GM21423 (cell line): ENCODE data around the gene TCF23.
"Not testable (repeated sequence)": the region's sequence is repeated elsewhere in the genome, so short reads cannot be mapped to it uniquely, and the experiment has no call there.

ENCODE experiments used
- ATAC-seq: cut with Tn5 transposase; IDR thresholded peaks from one replicate; pipeline ENCODE4 v1.9.1; 2021; ENCODE audit warnings: mild to moderate bottlenecking, moderate library complexity; ENCODE audit not compliant: unreplicated experiment

Gene TCF23

GRCh38 chr2:27184115-27184514 is 35.3 kb downstream of the TCF23 start:
- ATAC-seq = no peak

DNA sequence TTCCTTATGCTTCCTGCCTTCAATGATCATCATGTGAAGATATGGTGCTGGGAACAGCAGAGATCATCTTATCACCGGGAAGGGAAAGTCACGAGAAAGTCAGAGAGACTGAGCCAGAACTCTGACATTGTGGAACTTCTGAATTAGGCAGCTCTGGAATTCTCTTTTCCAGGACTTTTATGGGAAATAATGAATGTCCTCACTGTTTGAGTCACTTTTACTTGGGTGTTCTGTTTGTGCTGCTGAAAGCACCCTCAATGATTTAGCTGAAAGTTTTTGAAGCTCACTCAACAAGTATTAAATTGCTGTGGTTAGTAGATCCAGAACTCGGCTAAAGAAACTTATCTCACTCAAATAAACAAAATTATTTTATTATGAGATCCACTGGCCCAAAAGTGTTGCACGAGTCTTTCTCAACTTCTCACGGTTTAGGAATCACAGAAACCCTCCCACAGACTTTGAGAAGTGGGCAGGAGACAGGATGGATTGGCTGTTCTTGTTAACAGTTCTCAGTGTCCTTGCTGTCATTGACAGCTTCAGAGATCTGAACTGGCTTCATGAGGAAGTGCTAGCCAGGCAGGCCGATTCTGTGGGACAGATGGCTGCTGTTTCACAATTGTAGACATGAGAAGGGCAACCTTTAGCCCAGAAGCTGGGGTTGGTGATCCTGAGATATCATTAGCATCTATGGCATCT is 36.7 kb downstream of the TCF23 start:
- ATAC-seq = no peak

DNA sequence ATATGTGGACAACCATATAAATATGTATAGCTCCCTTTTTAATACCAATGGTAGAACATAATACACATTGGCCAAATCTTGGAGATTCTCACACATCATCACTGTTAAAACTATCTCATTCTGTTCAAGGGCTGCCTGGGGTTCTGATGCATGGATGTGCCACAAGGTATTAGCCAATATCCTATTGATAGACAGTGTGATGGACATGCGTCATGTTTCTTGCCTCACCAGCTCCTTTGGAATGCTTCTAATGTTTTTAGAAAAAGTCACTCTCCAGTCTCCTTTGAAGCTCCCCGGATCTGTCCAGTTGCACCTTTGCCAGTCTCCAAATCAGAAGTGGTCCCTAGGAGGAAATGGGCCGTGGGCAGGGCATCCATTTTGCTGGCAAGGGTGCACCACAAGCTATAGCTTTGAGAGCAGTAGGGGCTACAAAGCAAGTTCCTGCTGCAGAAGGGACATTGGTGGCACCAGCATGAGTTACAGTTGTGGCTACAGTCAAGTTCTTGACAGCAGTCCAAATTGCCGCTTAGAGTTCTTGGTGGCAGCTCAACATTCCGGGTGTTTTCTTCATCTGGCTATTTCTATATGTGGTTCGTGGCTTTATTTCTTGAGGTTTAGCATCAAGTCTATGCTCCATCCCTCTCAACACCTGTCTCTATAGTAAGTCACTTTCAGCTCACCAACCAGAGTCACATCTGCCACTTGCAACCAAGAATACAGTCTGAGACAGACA is 38.0 kb downstream of the TCF23 start:
- ATAC-seq = no peak

GRCh38 chr2:27189989-27190388 is 41.2 kb downstream of the TCF23 start:
- ATAC-seq = no peak

- no peak for ATAC-seq
Measured at GRCh38 chr2:27191070-27191829, 42.4 kb downstream of the TCF23 start.

DNA sequence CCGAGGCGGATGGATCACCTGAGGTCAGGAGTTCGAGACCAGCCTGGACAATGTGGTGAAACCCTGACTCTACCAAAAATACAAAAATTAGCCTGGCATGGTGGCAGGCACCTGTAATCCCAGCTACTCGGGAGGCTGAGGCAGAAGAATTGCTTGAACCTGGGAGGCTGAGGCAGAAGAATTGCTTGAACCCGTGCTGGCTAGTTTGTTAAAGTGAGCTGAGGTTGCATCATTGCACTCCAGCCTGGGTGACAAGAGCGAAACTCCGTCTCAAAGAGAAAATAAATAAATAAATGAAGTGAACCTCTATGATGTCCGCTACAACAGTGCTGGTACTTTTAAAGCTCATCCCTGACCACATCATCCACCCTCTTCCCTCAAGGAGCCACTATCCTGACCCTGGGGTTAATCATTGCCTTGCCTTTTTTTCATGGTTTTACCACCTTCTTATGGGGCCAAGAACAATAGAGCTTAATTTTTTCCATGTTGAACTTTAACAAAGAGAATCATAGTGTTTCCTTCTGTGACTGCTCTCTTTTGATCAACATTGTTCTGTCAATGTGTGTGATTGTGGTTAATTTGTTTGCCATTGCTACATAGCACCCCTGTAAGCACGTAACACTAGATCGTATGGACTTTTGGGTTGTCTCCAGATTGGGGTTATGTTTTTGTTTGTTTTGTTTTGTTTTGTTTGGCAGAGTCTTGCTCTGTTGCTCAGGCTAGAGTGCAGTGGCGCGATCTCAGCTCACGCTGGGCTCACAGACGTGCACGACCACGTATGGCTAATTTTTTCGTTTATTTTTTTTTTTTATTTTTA is 45.9 kb downstream of the TCF23 start:
- ATAC-seq = no peak

DNA sequence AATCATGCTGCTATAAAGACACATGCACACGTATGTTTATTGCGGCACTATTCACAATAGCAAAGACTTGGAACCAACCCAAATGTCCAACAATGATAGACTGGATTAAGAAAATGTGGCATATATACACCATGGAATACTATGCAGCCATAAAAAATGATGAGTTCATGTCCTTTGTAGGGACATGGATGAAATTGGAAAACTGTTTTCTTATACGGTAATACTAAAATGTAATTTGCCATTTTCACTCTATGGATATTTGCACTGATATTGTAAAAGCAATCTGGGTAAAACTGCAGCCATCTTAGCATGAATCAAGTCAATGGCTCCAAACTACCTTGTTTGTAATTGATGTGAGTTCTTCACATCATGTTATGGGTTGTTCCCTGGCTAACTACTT is 47.0 kb downstream of the TCF23 start:
- ATAC-seq = not testable (repeated sequence)

DNA sequence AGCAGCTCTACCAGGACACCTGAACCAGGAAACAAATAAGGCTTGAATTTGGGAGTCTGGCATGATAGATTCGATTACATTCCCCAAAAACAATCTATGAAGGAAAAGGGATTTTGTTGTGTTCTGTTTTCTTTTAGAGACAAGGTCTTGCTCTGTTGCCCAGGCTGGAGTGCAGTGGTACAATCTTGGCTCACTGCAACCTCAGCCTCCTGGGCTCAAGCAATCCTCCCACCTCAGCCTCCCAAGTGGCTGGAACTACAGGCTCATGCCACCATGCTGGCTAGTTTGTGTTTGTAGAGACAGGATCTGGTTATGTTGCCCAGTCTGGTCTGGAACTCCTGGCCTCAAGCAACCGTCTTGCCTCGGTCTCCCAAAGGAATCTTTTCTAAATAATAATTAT is 49.3 kb downstream of the TCF23 start:
- ATAC-seq = not testable (repeated sequence)

DNA sequence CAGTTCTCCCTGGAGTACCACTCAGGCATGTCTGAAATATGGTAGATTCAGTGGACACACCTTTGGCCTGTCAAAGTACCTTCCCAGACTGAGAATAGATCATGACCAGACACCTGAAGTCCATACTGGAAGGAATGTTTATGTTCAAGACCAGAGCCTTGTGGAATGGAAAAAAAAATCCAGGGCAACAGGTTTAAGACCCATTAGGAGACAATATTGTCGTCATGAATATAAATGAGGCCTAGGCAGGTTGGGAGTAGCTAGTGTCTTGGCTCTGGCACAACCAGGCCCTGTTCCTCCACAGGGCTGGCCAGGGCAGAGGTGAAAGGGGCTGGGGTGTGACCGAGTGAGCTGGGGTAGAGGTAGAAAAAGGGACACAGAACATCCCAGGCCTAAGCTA is 49.8 kb downstream of the TCF23 start:
- no peak for ATAC-seq

GRCh38 chr2:27199241-27199640 is 50.4 kb downstream of the TCF23 start:
- no peak for ATAC-seq

- no peak for ATAC-seq
Measured at GRCh38 chr2:27201675-27202074, 52.9 kb downstream of the TCF23 start.

GRCh38 chr2:27202854-27203253 is 54.0 kb downstream of the TCF23 start:
- no peak for ATAC-seq

- no peak for ATAC-seq
Measured at GRCh38 chr2:27203741-27204140, 54.9 kb downstream of the TCF23 start.

DNA sequence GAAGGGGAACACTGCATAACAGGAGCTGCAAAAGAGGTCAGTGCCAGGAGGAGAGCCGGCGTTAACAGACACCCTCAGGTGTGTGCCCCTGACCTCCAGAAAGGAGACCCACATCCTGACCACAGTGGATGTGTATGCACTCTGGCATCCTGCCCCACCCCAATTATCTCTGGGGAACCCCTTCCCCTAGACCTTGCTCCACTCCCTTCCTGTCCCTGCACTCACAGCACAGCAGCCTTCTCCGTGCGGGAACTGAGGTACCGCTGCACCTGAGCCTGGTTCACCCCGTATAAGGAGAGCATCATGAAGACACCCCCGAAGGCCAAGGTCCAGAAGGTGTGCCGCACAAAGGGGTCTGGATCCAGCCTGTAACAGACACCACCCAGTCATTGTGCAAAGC is 55.8 kb downstream of the TCF23 start:
- no peak for ATAC-seq

- no peak for ATAC-seq
Measured at GRCh38 chr2:27205206-27205605, 56.4 kb downstream of the TCF23 start.

- no peak for ATAC-seq
Measured at GRCh38 chr2:27206346-27206745, 57.5 kb downstream of the TCF23 start.
